H54 (cell line): ENCODE results near the gene CMIP.
A peak's percentile ranks its signal among the peaks of the same experiment; 100 is the strongest.

Source experiments
- DNase-seq: peaks from one replicate; pipeline ENCODE4 v3.0.0; 2011; ENCODE audit warnings: low spot score, mixed read lengths; ENCODE audit not compliant: insufficient read length
- FAIRE-seq: peaks from 3 replicates; lab custom pipeline; 2011; peaks lifted over from hg19 to GRCh38; lab: Jason Lieb, UNC
- POLR2A ChIP-seq: IDR thresholded peaks from 2 replicates; pipeline ENCODE4 v1.6.1; 2011; ENCODE audit warnings: low read depth, mild to moderate bottlenecking, low read length

Gene CMIP

GRCh38 chr16:81435103-81435502, 9.5 kb upstream of the CMIP start:
- DNase-seq (no peak), FAIRE-seq (no peak)
- no peak for TF ChIP-seq POLR2A

GRCh38 chr16:81435567-81435966, 9.0 kb upstream of the CMIP start:
- DNase-seq, result no peak
- no peak for TF ChIP-seq POLR2A
- no peak for FAIRE-seq

GRCh38 chr16:81436386-81436785, 8.2 kb upstream of the CMIP start:
- no peak for TF ChIP-seq POLR2A
- DNase-seq (no peak), FAIRE-seq (no peak)

GRCh38 chr16:81437865-81438264, 6.7 kb upstream of the CMIP start:
- FAIRE-seq (no peak), DNase-seq (no peak)
- TF ChIP-seq POLR2A, result no peak

- TF ChIP-seq POLR2A, result no peak
- no peak for DNase-seq
- FAIRE-seq, result no peak
Observed at GRCh38 chr16:81440888-81441761, 3.5 kb upstream of the CMIP start.

GRCh38 chr16:81442220-81442915, 2.2 kb upstream of the CMIP start:
- no peak for DNase-seq
- TF ChIP-seq POLR2A, result no peak
- FAIRE-seq, result no peak

- DNase-seq, result no peak
- FAIRE-seq, result no peak
- no peak for TF ChIP-seq POLR2A
Observed at GRCh38 chr16:81442916-81443687, 1.5 kb upstream of the CMIP start.

- FAIRE-seq, result no peak
- no peak for DNase-seq
- no peak for TF ChIP-seq POLR2A
Observed at GRCh38 chr16:81443688-81444447, 740 bp upstream of the CMIP start.

- peak; percentile 81 for DNase-seq
- TF ChIP-seq POLR2A, result no peak
- no peak for FAIRE-seq
Observed at GRCh38 chr16:81445143-81445961, 744 bp downstream of the CMIP start.

GRCh38 chr16:81445966-81446906, 1.6 kb downstream of the CMIP start:
- FAIRE-seq, result no peak
- no peak for TF ChIP-seq POLR2A
- no peak for DNase-seq

- no peak for FAIRE-seq
- TF ChIP-seq POLR2A, result no peak
- no peak for DNase-seq
Observed at GRCh38 chr16:81446907-81447268, 2.3 kb downstream of the CMIP start.
